Activated T-helper 2 cell treated with anti-CD3 and anti-CD28 coated beads, Interferon-gamma antibody, Interleukin-2, Interleukin-4, amounts not matched to agents 10 μg/mL and 5 μg/mL and 100 μg/mL, durations not matched to agents 14 hours and 24 hours and 36 hours (primary cell): ENCODE results near the gene FAM20C. TPM values are rescaled to one million over a fixed set of nuclear protein-coding genes. Genes with fewer than 3 reads are reported as not detected.

Source experiments
- DNase-seq: peaks from one replicate; pipeline ENCODE4 v3.0.0; 2021; ENCODE audit warnings: low spot score
- H3K27ac Mint-ChIP-seq: one replicate; pipeline ENCODE4 v1.8.0; 2021; ENCODE audit warnings: mixed read lengths
- H3K27me3 Mint-ChIP-seq: one replicate; pipeline ENCODE4 v1.8.0; 2021; ENCODE audit warnings: low read depth, mixed read lengths
- H3K36me3 Mint-ChIP-seq: one replicate; pipeline ENCODE4 v1.8.0; 2021; ENCODE audit warnings: low read depth, mixed read lengths
- H3K4me1 Mint-ChIP-seq: one replicate; pipeline ENCODE4 v1.8.0; 2021; ENCODE audit warnings: low read depth, mixed read lengths
- H3K4me3 Mint-ChIP-seq: one replicate; pipeline ENCODE4 v1.8.0; 2021; ENCODE audit warnings: low read depth, mild to moderate bottlenecking, moderate library complexity, mixed read lengths
- H3K9me3 Mint-ChIP-seq: one replicate; pipeline ENCODE4 v1.8.0; 2021; ENCODE audit warnings: mixed read lengths
- intact Hi-C: fragments of 100-400 bp; cut with micrococcal nuclease; formaldehyde crosslinking; loops from one replicate; pipeline ENCODE4 v1.15.1; 2023
- total RNA-seq: library from RNA; stranded (reverse); gene quantifications from 2 replicates; pipeline ENCODE4 v1.2.3, GENCODE V29; 2022

The FAM20C gene
- total RNA-seq, 1 donor from 2014 or later: 1.3 TPM

GRCh38 chr7:194252-195009 lies 2.1 kb downstream of the FAM20C start:
- H3K4me3 Mint-ChIP-seq: no peak overlapping the region
- no peak overlapping the region for H3K27ac Mint-ChIP-seq
- H3K4me1 Mint-ChIP-seq: peaks cover 2% of the 10 kb centered on the region
- no peaks in the 10 kb centered on the region for H3K9me3 Mint-ChIP-seq
- DNase-seq: no peak
- no peaks in the 10 kb centered on the region for H3K36me3 Mint-ChIP-seq
- intact Hi-C loops: no loop called here
- peaks cover 38% of the 10 kb centered on the region for H3K27me3 Mint-ChIP-seq

- H3K27ac Mint-ChIP-seq: no peak overlapping the region
- H3K9me3 Mint-ChIP-seq: no peaks in the 10 kb centered on the region
- H3K36me3 Mint-ChIP-seq: no peaks in the 10 kb centered on the region
- H3K27me3 Mint-ChIP-seq: peaks cover 31% of the 10 kb centered on the region
- DNase-seq: no peak
- no peak overlapping the region for H3K4me3 Mint-ChIP-seq
- peaks cover 2% of the 10 kb centered on the region for H3K4me1 Mint-ChIP-seq
- intact Hi-C loops: no loop called here
These were observed 2.8 kb downstream of the FAM20C start for GRCh38 chr7:195010-195829.

GRCh38 chr7:195830-196128 lies 3.4 kb downstream of the FAM20C start:
- Mint-ChIP-seq H3K27me3 (peaks cover 27% of the 10 kb centered on the region), H3K4me3 (no peak overlapping the region), H3K27ac (no peak overlapping the region), H3K9me3 (no peaks in the 10 kb centered on the region), H3K36me3 (no peaks in the 10 kb centered on the region), H3K4me1 (peaks cover 2% of the 10 kb centered on the region)
- intact Hi-C loops: no loop called here
- no peak for DNase-seq

- intact Hi-C loops: no loop called here
- no peaks in the 10 kb centered on the region for H3K36me3 Mint-ChIP-seq
- H3K4me1 Mint-ChIP-seq: peaks cover 2% of the 10 kb centered on the region
These were observed 3.9 kb downstream of the FAM20C start for GRCh38 chr7:196283-196682.

DNA sequence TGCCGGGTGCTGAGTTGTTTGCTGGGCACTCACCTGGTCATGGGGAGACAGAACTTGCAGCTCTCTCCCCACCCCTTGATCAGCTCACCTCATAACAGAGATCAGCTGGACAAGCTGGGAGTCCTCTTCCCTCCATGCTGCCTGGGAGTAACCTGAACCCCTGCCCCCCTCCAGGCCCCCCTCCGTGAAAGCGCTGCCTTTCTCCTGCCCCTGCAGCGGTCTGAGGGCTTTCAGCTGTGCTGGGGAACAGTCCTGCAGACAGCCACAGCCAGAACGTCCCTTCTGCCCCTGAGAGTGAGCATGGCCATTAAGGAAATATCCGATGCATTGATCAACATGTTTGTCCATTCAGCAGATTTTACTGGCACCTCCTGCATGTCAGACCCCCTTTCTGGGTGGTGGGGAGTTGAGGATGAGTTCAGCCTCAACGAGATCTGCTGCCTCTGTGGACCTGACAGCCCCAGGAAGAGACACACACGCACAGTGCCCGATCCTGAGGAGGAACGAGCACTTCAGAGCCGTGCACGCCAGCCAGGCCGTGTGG lies 4.5 kb downstream of the FAM20C start:
- Mint-ChIP-seq H3K4me3 (no peak overlapping the region), H3K27ac (no peak overlapping the region), H3K4me1 (no peaks in the 10 kb centered on the region), H3K27me3 (peaks cover 20% of the 10 kb centered on the region), H3K36me3 (no peaks in the 10 kb centered on the region), H3K9me3 (no peaks in the 10 kb centered on the region)
- DNase-seq: no peak
- intact Hi-C loops: no loop called here

More at GRCh38 chr7:196283-196682, 3.9 kb downstream of the FAM20C start:
- Mint-ChIP-seq H3K27me3 (peaks cover 23% of the 10 kb centered on the region), H3K27ac (no peak overlapping the region), H3K4me3 (no peak overlapping the region), H3K9me3 (no peaks in the 10 kb centered on the region)
- no peak for DNase-seq

- H3K36me3 Mint-ChIP-seq: no peaks in the 10 kb centered on the region
- DNase-seq: no peak
These were observed 5.3 kb downstream of the FAM20C start for GRCh38 chr7:197413-198335.

DNA sequence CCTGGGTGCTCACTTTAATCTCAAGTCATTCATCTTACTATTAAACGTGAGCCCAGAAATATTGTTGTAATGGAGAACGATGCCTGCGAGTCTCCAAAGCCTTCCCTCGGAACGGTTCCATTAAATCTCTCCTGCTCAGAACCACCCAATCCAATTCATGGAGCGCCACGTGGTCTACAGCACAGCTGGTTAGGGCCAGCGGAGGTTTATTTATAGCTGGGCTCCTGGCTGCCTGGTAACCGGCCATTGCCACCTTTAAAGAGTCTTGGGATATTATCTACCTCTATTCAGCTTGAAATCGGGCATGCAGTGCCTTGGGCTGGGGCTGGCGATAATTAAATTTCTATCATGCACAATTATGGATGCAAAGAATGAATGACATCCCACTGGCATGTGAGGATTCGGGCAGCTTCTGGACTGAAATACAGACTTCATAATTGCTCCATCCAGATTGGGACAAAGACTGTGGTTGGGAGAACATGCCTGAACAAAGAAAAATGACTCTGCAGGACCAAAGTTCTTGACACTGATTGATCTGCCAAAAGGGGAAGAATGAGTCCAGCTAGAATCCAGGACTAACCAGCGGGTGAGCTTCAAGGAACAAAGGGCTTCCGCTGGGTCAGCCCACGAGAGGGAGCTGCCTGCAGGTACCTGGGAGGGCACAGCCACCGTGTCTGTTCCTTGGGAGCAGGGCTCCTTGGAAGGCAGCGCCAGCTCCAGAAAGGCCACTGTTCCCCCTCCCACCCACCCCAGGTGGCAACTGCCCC lies 7.3 kb downstream of the FAM20C start:
- H3K27ac Mint-ChIP-seq: no peak overlapping the region
- no peaks in the 10 kb centered on the region for H3K36me3 Mint-ChIP-seq
- DNase-seq: no peak
- no peak overlapping the region for H3K4me3 Mint-ChIP-seq
- intact Hi-C loops: no loop called here
- no peaks in the 10 kb centered on the region for H3K9me3 Mint-ChIP-seq
- H3K4me1 Mint-ChIP-seq: no peaks in the 10 kb centered on the region
- peaks cover 10% of the 10 kb centered on the region for H3K27me3 Mint-ChIP-seq

More at GRCh38 chr7:197413-198335, 5.3 kb downstream of the FAM20C start:
- H3K4me1 Mint-ChIP-seq: no peaks in the 10 kb centered on the region
- intact Hi-C loops: no loop called here
- no peak overlapping the region for H3K4me3 Mint-ChIP-seq
- no peak overlapping the region for H3K27ac Mint-ChIP-seq
- H3K9me3 Mint-ChIP-seq: no peaks in the 10 kb centered on the region
- peaks cover 20% of the 10 kb centered on the region for H3K27me3 Mint-ChIP-seq

GRCh38 chr7:200290-200689 lies 7.9 kb downstream of the FAM20C start:
- intact Hi-C loops: no loop called here
- Mint-ChIP-seq H3K9me3 (no peaks in the 10 kb centered on the region), H3K36me3 (no peaks in the 10 kb centered on the region), H3K27me3 (peaks cover 8% of the 10 kb centered on the region), H3K4me1 (no peaks in the 10 kb centered on the region), H3K4me3 (no peak overlapping the region), H3K27ac (no peak overlapping the region)
- DNase-seq: no peak

DNA sequence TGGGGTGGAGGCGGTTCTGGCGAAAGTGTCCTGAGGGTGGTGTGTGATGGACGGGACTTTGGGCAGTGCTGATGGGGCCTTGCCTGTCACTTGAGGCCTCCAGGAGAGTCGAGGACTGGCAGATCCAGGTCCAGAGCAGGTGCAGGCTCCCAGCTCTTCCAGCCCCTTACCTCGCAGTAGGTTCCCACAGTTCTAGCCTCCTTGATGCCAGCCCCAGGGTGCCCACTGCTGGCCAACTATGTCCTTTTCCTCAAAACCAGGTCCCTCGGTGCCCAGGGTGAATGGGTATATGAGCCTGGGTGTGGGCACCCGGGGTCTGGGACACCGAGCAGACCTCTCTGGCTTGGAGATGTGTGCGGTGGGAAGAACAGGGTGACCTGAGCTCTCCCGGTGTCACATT lies 8.3 kb downstream of the FAM20C start:
- intact Hi-C loops: no loop called here
- no peak overlapping the region for H3K4me3 Mint-ChIP-seq
- no peaks in the 10 kb centered on the region for H3K4me1 Mint-ChIP-seq
- H3K36me3 Mint-ChIP-seq: no peaks in the 10 kb centered on the region
- DNase-seq: no peak
- peaks cover 3% of the 10 kb centered on the region for H3K27me3 Mint-ChIP-seq
- no peak overlapping the region for H3K27ac Mint-ChIP-seq
- no peaks in the 10 kb centered on the region for H3K9me3 Mint-ChIP-seq

- H3K27me3 Mint-ChIP-seq: no peaks in the 10 kb centered on the region
- no peaks in the 10 kb centered on the region for H3K4me1 Mint-ChIP-seq
- intact Hi-C loops: no loop called here
- H3K36me3 Mint-ChIP-seq: no peaks in the 10 kb centered on the region
- H3K27ac Mint-ChIP-seq: no peak overlapping the region
- no peak overlapping the region for H3K4me3 Mint-ChIP-seq
- peaks cover 4% of the 10 kb centered on the region for H3K9me3 Mint-ChIP-seq
- no peak for DNase-seq
These were observed 12.0 kb downstream of the FAM20C start for GRCh38 chr7:204326-204725.

GRCh38 chr7:205115-206010 lies 13.0 kb downstream of the FAM20C start:
- Mint-ChIP-seq H3K4me1 (no peaks in the 10 kb centered on the region), H3K4me3 (no peak overlapping the region), H3K27ac (no peak overlapping the region), H3K27me3 (no peaks in the 10 kb centered on the region), H3K9me3 (peaks cover 4% of the 10 kb centered on the region), H3K36me3 (no peaks in the 10 kb centered on the region)
- intact Hi-C loops: no loop called here
- no peak for DNase-seq
